Endothelial cell of umbilical vein (primary cell): ENCODE results near the gene SH3BP4. TPM values are rescaled to one million over a fixed set of nuclear protein-coding genes. Genes with fewer than 3 reads are reported as not detected.

Experiments used
- BruUV-seq: library from RNA; stranded (reverse); fragments of 400-500 nt; replicated peaks from 2 replicates; lab custom pipeline; 2021; lab: Mats Ljungman, UMichigan
- CTCF ChIA-PET: fragments of 300-600, 350-600 bp; sonication (Branson Sonifier 250); formaldehyde crosslinking; loops from one replicate; lab custom pipeline; 2021; ENCODE audit warnings: antibody characterized with exemption, inconsistent platforms; lab: Charles Lee
- POLR2A ChIA-PET: fragments of 300-600, 350-600 bp; sonication (Branson Sonifier 250); formaldehyde crosslinking; loops from one replicate; lab custom pipeline; 2021; ENCODE audit warnings: antibody characterized with exemption, inconsistent platforms; lab: Charles Lee
- DNase-seq: peaks from one replicate; pipeline ENCODE4 v3.0.0-alpha.2; 2011; ENCODE audit warnings: low read depth, low spot score
- FAIRE-seq: peaks from 2 replicates; lab custom pipeline; 2011; peaks lifted over from hg19 to GRCh38; lab: Jason Lieb, UNC
- H2AFZ ChIP-seq: 2 replicates; pipeline ENCODE4 v1.6.0; 2012; ENCODE audit warnings: low read depth, low read length, control low read depth, inconsistent platforms
- H3K27ac ChIP-seq: 2 replicates; pipeline ENCODE4 v1.5.1; 2011; ENCODE audit warnings: low read depth, mild to moderate bottlenecking, control low read depth, low read length, moderate library complexity; ENCODE audit not compliant: insufficient read depth
- H3K27me3 ChIP-seq, 2 experiments: 2 replicates each; pipeline versions ENCODE4 v1.6.0 to v1.6.1; 2011; ENCODE audit warnings: low read length in 2 of 2, mixed read lengths in 1 of 2; ENCODE audit not compliant: control insufficient read depth in 2 of 2, insufficient read depth in 2 of 2
- H3K36me3 ChIP-seq, 2 experiments: 2 replicates in 1 of 2; 3 replicates in 1 of 2; pipeline ENCODE4 v1.5.1; 2011; ENCODE audit warnings: low read length in 2 of 2, mild to moderate bottlenecking in 1 of 2, moderate library complexity in 1 of 2; ENCODE audit not compliant: control insufficient read depth in 2 of 2, insufficient read depth in 2 of 2; ENCODE audit errors: extremely low read depth in 1 of 2
- H3K4me1 ChIP-seq: 3 replicates; pipeline ENCODE4 v1.5.1; 2011; ENCODE audit warnings: mild to moderate bottlenecking, low read length; ENCODE audit not compliant: control insufficient read depth, insufficient read depth; ENCODE audit errors: extremely low read depth
- H3K4me2 ChIP-seq: 2 replicates; pipeline ENCODE4 v1.6.1; 2011; ENCODE audit warnings: low read length, control low read depth, mixed read lengths; ENCODE audit not compliant: insufficient read depth
- H3K4me3 ChIP-seq, 3 experiments: fragments of 200-600 bp in 1 of 3; sonication (generic), shearing (Covaris generic) in 1 of 3; replicated peaks in 1 of 3; 2 replicates each; pipeline ENCODE4 v1.5.1; 2011 to 2016; ENCODE audit warnings: control low read depth in 3 of 3, low read length in 3 of 3, mild to moderate bottlenecking in 2 of 3, inconsistent platforms in 1 of 3, low read depth in 1 of 3, moderate library complexity in 1 of 3; ENCODE audit not compliant: insufficient read depth in 1 of 3
- H3K79me2 ChIP-seq: 2 replicates; pipeline ENCODE4 v1.6.0; 2012; ENCODE audit warnings: low read length, inconsistent platforms; ENCODE audit not compliant: control insufficient read depth, insufficient read depth
- H3K9ac ChIP-seq: replicated peaks from 2 replicates; pipeline ENCODE3; 2011; ENCODE audit warnings: low read length, control low read depth; ENCODE audit not compliant: insufficient read depth; ENCODE audit errors: extremely low read depth
- H3K9me1 ChIP-seq: replicated peaks from 3 replicates; pipeline ENCODE4 v1.6.0; 2011; ENCODE audit warnings: mild to moderate bottlenecking, low read length; ENCODE audit not compliant: control insufficient read depth, insufficient read depth; ENCODE audit errors: extremely low read depth
- H3K9me3 ChIP-seq: replicated peaks from 2 replicates; pipeline ENCODE4 v1.5.1; 2012; ENCODE audit warnings: low read length, inconsistent platforms; ENCODE audit not compliant: control insufficient read depth, insufficient read depth
- H4K20me1 ChIP-seq: replicated peaks from 2 replicates; pipeline ENCODE3; 2011; ENCODE audit warnings: mild to moderate bottlenecking, low read length; ENCODE audit not compliant: control insufficient read depth, insufficient read depth; ENCODE audit errors: extremely low read depth
- EZH2 ChIP-seq: IDR thresholded peaks from 2 replicates; pipeline ENCODE4 v1.6.1; 2012; ENCODE audit warnings: borderline replicate concordance, low read depth, mild to moderate bottlenecking, moderate library complexity, low read length, inconsistent platforms; ENCODE audit not compliant: severe bottlenecking
- FOS ChIP-seq: IDR thresholded peaks from 2 replicates; pipeline ENCODE4 v1.6.1; 2011; ENCODE audit warnings: mild to moderate bottlenecking, low read length, moderate library complexity, borderline replicate concordance; ENCODE audit not compliant: insufficient read depth
- GATA2 ChIP-seq: IDR thresholded peaks from 2 replicates; pipeline ENCODE4 v1.7.0; 2011; ENCODE audit warnings: low read depth, mild to moderate bottlenecking, moderate library complexity, mixed read lengths, low read length; ENCODE audit not compliant: insufficient read length, insufficient read depth
- JUN ChIP-seq: IDR thresholded peaks from 2 replicates; pipeline ENCODE4 v1.6.1; 2011; ENCODE audit warnings: borderline replicate concordance, low read depth; ENCODE audit not compliant: insufficient read length, insufficient read depth
- MYC ChIP-seq: IDR thresholded peaks from one replicate; pipeline ENCODE4 v1.6.1; 2011; ENCODE audit warnings: mild to moderate bottlenecking, low read depth, low read length
- POLR2A ChIP-seq: IDR thresholded peaks from 2 replicates; pipeline ENCODE4 v1.6.1; 2012; ENCODE audit warnings: low read depth, mild to moderate bottlenecking, control low read depth, low read length
- POLR2AphosphoS5 ChIP-seq: IDR thresholded peaks from 2 replicates; pipeline ENCODE4 v1.6.1; 2012; ENCODE audit warnings: low read depth, mild to moderate bottlenecking, control low read depth, low read length, moderate library complexity; ENCODE audit not compliant: insufficient read depth
- dilution Hi-C: fragments of 300-500 bp; cut with MboI; formaldehyde crosslinking; loops from one replicate; pipeline ENCODE4 v1.15.0; 2019; ENCODE audit warnings: low sequenced_read_pairs; ENCODE audit not compliant: extremely low pct_ligation_motif_present
- intact Hi-C: fragments of 100-400 bp; cut with micrococcal nuclease; formaldehyde crosslinking; loops from one replicate; pipeline ENCODE4 v1.10.0; 2022
- polyA plus RNA-seq, 4 experiments: library from polyadenylated mRNA; depleted of rRNA in 3 of 4; stranded (reverse) in 3 of 4; unstranded in 1 of 4; fragments of >200 nt; gene quantifications; 2 replicates each; pipeline versions ENCODE4 v1.2.1 to v1.2.3, GENCODE V29; 2011 to 2012; ENCODE audit warnings: missing spikeins in 1 of 4
- total RNA-seq: library from RNA; stranded (reverse); gene quantifications from 2 replicates; pipeline ENCODE4 v1.2.3, GENCODE V29; 2021
- TF ChIP-seq, protein P1 (sequence below): IDR thresholded peaks from 2 replicates; pipeline ENCODE4 v1.6.1; 2011; ENCODE audit not compliant: insufficient read depth, insufficient read length
- TF ChIP-seq, protein P2 (sequence below), 2 donors: IDR thresholded peaks; 1 replicate in 1 of 2; 2 replicates in 1 of 2; pipeline ENCODE4 v1.5.1; 2011; ENCODE audit warnings: low read length in 2 of 2, mild to moderate bottlenecking in 2 of 2, moderate library complexity in 2 of 2, control low read depth in 1 of 2, inconsistent platforms in 1 of 2, low read depth in 1 of 2; ENCODE audit not compliant: insufficient read depth in 1 of 2; ENCODE audit errors: extremely low read depth in 1 of 2

The SH3BP4 gene
- total and polyA plus RNA-seq, 2 donors (not counting 3 experiments of a cell fraction or from before 2014, with no cell fraction given) = 85.2 to 100.0 TPM

DNA sequence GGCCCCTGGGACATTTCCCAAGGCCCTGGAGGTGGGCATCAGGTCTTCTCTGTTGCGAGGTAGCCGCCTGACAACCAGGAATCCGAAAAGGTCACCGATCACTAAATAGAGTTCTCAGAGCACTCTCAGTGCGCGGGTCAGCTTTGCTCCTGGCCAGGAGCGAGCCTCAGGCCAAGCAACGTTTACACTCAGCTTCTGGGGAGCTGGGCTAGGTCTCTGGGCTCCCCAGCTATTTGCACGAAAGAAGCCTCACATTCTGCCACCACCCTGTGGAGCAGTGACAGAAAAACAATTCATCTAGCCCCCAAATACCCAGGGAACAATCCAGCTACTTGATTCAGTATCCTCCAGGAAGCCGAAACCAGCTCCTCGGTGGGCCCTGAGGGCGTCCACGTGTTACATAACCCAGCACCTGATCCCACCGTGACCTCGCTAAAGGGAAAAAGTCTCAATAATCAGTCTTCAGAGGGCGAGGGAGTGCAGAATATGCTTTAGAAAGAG lies 3.3 kb downstream of the SH3BP4 start:
- Histone ChIP-seq H3K9ac (no peak overlapping the region), H3K9me3 (no peaks in the 10 kb centered on the region), H3K27ac (no peak overlapping the region), H3K9me1 (no peaks in the 10 kb centered on the region), H3K79me2 (peaks cover 82% of the 10 kb centered on the region), H3K4me2 (no peak overlapping the region), H3K27me3 (no peaks in the 10 kb centered on the region), H3K4me1 (peaks cover 39% of the 10 kb centered on the region), H4K20me1 (peaks cover 5% of the 10 kb centered on the region), H3K4me3 (no peak overlapping the region), H3K36me3 (peaks cover 3% of the 10 kb centered on the region in 2 experiments), H2AFZ (no peak overlapping the region)
- BruUV-seq = no TSS peak
- intact Hi-C loops = loop anchor here (2.0 to 10.0 kb wide), 2 partner anchors 96 to 980 kb away; no protein-coding TSS in a partner anchor
- no peak for TF ChIP-seq GATA2
- TF ChIP-seq JUN = no peak
- TF ChIP-seq FOS = no peak
- TF ChIP-seq, protein P1, sequence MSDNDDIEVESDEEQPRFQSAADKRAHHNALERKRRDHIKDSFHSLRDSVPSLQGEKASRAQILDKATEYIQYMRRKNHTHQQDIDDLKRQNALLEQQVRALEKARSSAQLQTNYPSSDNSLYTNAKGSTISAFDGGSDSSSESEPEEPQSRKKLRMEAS = no peak
- TF ChIP-seq POLR2AphosphoS5 = no peak
- no peak for TF ChIP-seq POLR2A
- no peak for TF ChIP-seq EZH2
- TF ChIP-seq, protein P2, sequence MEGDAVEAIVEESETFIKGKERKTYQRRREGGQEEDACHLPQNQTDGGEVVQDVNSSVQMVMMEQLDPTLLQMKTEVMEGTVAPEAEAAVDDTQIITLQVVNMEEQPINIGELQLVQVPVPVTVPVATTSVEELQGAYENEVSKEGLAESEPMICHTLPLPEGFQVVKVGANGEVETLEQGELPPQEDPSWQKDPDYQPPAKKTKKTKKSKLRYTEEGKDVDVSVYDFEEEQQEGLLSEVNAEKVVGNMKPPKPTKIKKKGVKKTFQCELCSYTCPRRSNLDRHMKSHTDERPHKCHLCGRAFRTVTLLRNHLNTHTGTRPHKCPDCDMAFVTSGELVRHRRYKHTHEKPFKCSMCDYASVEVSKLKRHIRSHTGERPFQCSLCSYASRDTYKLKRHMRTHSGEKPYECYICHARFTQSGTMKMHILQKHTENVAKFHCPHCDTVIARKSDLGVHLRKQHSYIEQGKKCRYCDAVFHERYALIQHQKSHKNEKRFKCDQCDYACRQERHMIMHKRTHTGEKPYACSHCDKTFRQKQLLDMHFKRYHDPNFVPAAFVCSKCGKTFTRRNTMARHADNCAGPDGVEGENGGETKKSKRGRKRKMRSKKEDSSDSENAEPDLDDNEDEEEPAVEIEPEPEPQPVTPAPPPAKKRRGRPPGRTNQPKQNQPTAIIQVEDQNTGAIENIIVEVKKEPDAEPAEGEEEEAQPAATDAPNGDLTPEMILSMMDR (IDR thresholded peaks at IDR 0.05; ENCODE audit: extremely low read depth in 1 of 2, insufficient read depth in 1 of 2, low read depth in 1 of 2, low read length in 2 of 2) = no peak
- no peak for TF ChIP-seq MYC
- dilution Hi-C loops = no loop called here
- POLR2A ChIA-PET = interaction anchor here (0.8 to 1.6 kb wide), 2 partner anchors 26 to 264 kb away, joined by 3 to 12 read pairs; no protein-coding TSS in a partner anchor
- no peak for DNase-seq
- CTCF ChIA-PET = interaction anchor here (1.2 to 3.9 kb wide), 5 partner anchors 17 to 410 kb away, joined by 3 to 13 read pairs (median 11); no protein-coding TSS in a partner anchor
- no peak for FAIRE-seq
